ENCODE data around the gene EVA1A.

- TF ChIP-seq POLR2A (IDR thresholded peaks at IDR 0.05; ENCODE audit: low read depth): no peak
- TF ChIP-seq, protein P1, sequence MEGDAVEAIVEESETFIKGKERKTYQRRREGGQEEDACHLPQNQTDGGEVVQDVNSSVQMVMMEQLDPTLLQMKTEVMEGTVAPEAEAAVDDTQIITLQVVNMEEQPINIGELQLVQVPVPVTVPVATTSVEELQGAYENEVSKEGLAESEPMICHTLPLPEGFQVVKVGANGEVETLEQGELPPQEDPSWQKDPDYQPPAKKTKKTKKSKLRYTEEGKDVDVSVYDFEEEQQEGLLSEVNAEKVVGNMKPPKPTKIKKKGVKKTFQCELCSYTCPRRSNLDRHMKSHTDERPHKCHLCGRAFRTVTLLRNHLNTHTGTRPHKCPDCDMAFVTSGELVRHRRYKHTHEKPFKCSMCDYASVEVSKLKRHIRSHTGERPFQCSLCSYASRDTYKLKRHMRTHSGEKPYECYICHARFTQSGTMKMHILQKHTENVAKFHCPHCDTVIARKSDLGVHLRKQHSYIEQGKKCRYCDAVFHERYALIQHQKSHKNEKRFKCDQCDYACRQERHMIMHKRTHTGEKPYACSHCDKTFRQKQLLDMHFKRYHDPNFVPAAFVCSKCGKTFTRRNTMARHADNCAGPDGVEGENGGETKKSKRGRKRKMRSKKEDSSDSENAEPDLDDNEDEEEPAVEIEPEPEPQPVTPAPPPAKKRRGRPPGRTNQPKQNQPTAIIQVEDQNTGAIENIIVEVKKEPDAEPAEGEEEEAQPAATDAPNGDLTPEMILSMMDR (IDR thresholded peaks at IDR 0.05): no peak
- TF ChIP-seq POLR2AphosphoS5 (IDR thresholded peaks at IDR 0.05): no peak
Observed at GRCh38 chr2:75587954-75588587, 27.3 kb upstream of the EVA1A start.
